Omental fat pad (tissue), 4 donors: ENCODE data around the gene B4GALNT2. TPM values are rescaled to one million over a fixed set of nuclear protein-coding genes. Genes with fewer than 3 reads are reported as not detected.
"Not testable (repeated sequence)": the region's sequence is repeated elsewhere in the genome, so short reads cannot be mapped to it uniquely, and the experiment has no call there.

Source experiments
- ATAC-seq: fragments of 150-250 bp; one replicate; pipeline ENCODE4 v1.9.1; 2016; ENCODE audit warnings: mild to moderate bottlenecking, moderate library complexity; ENCODE audit not compliant: low FRiP score
- DNase-seq: peaks from one replicate; pipeline ENCODE4 v3.0.0-alpha.2; 2019; ENCODE audit warnings: low spot score
- total RNA-seq, 4 donors: library from RNA; depleted of rRNA; stranded (reverse); fragments of >200 nt; gene quantifications; one replicate each; pipeline ENCODE4 v1.1.0, GENCODE V29; 2016
- TF ChIP-seq, protein P1 (sequence below), 3 donors: fragments of 450-650 bp; IDR thresholded peaks; one replicate each; pipeline ENCODE4 v1.5.1; 2016 to 2017; ENCODE audit warnings: antibody characterized with exemption in 3 of 3, mild to moderate bottlenecking in 3 of 3, moderate library complexity in 2 of 3

B4GALNT2 gene
- total RNA-seq, 4 donors from 2014 or later, result not detected

DNA sequence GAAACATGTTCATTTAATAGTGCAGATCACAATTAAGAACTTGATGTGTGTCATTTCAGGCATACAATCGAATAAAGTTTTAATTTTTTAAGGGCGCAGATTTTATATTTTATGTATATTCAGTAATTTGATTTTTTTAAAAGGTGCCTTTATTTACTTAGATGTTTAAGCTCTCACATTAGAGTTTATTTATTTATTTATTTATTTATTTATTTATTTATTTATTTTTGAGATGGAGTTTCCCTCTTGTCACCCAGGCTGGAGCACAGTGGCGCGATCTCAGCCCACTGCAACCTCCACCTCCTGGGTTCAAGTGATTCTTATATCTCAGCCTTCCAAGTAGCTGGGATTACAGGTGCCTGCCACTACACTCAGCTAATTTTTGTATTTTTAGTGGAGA lies 3.8 kb downstream of the B4GALNT2 start:
- ATAC-seq (no peak), DNase-seq (no peak)
- TF ChIP-seq, protein P1, sequence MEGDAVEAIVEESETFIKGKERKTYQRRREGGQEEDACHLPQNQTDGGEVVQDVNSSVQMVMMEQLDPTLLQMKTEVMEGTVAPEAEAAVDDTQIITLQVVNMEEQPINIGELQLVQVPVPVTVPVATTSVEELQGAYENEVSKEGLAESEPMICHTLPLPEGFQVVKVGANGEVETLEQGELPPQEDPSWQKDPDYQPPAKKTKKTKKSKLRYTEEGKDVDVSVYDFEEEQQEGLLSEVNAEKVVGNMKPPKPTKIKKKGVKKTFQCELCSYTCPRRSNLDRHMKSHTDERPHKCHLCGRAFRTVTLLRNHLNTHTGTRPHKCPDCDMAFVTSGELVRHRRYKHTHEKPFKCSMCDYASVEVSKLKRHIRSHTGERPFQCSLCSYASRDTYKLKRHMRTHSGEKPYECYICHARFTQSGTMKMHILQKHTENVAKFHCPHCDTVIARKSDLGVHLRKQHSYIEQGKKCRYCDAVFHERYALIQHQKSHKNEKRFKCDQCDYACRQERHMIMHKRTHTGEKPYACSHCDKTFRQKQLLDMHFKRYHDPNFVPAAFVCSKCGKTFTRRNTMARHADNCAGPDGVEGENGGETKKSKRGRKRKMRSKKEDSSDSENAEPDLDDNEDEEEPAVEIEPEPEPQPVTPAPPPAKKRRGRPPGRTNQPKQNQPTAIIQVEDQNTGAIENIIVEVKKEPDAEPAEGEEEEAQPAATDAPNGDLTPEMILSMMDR (IDR thresholded peaks at IDR 0.05), result no peak

DNA sequence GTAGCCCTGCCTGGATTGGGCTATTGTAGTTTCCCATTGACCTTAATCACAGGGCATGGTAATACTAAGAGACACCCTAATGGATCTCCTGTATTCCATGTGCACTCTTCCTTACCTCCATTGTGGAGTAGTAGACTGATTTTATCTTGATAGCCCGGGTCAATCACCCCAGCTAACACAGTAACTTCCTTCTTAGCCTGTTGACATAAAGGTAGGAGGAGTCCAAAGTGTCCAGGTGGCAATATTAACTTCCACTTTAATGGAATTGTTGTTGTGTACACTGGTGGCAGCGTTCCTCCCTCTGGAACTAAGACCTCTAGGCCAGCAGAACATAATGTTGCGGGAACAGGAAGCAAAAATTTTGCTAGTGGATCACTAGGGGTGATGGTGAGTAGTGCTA lies 13.1 kb downstream of the B4GALNT2 start:
- ATAC-seq, result not testable (repeated sequence)

GRCh38 chr17:49146620-49147306 lies 14.2 kb downstream of the B4GALNT2 start:
- no peak for DNase-seq
- no peak for ATAC-seq
- TF ChIP-seq, protein P1 (IDR thresholded peaks at IDR 0.05), result no peak

More for the DNA sequence above, 13.1 kb downstream of the B4GALNT2 start:
- not testable (repeated sequence) for DNase-seq

DNA sequence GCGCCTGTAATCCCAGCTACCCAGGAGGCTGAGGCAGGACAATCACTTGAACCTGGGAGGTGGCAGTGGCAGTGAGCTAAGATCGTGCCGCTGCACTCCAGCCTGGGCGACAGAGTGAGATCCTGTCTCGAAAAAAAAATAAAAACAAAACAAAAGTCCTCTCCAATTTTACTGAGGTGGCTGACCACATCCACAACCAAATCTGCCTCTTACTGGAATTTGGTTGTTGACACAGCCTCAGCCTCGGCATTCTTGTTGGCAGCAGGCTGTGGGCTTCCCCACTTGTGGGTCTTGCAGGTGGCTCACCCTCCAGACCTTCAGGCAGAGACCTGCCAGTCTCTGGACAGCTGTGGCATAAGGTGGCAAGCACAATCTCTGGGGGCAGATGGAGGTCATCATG lies 15.6 kb downstream of the B4GALNT2 start:
- ATAC-seq (no peak), DNase-seq (no peak)
- TF ChIP-seq, protein P1 (IDR thresholded peaks at IDR 0.05), result no peak

GRCh38 chr17:49151996-49152395 lies 19.4 kb downstream of the B4GALNT2 start:
- DNase-seq (no peak), ATAC-seq (no peak)
- TF ChIP-seq, protein P1 (IDR thresholded peaks at IDR 0.05), result no peak

DNA sequence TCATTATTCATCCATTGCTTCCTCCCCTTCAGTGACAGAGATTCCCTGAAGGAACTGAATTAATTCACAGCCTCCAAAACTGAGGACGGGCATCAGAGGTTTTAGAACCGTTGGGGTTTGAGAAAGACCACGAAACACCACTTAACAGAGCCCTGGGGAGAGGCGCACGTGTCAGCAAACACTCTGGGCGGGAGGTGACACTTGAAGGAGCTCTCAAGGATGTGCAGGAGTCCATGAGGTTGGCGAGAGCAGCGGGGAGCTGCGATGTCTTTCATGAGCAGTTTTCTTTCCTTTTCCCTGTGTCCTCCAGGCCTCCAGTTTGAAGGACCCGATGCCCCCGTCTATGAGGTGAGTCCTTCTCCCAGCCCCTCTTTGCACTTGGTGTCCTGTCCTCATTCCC lies 23.7 kb downstream of the B4GALNT2 start:
- DNase-seq, result no peak
- no peak for ATAC-seq
- TF ChIP-seq, protein P1 (IDR thresholded peaks at IDR 0.05), result no peak

DNA sequence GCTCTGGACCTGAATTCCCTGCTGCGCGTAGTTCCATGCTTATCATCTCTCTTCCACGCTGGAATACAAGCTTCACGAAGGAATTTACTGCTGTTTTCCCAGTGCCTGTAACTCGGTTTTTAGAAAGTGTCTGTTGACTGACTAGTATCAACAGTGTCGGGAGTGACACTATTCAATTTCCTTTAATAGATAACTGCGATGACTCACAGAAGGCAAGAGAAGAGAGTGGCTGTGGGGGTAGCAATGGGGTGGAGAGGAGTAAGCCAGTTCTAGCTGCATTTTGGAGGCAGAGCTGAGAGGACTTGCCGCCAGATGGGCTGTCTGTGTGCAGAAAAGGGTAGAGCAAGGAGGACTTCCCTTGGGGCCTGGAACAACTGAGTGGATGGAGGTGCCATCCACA lies 25.2 kb downstream of the B4GALNT2 start:
- ATAC-seq (no peak), DNase-seq (no peak)
- TF ChIP-seq, protein P1 (IDR thresholded peaks at IDR 0.05), result no peak
